Esophagus squamous epithelium (tissue), 4 donors: Measurements from ENCODE around the gene SINHCAF.

Source experiments
- POLR2A ChIP-seq, 4 donors: fragments of 450-650 bp; IDR thresholded peaks; one replicate each; pipeline ENCODE4 v1.6.1; 2017; ENCODE audit warnings: antibody characterized with exemption in 4 of 4, mild to moderate bottlenecking in 4 of 4, moderate library complexity in 3 of 4
- TF ChIP-seq, protein P1 (sequence below), 6 experiments: fragments of 450-650 bp in 4 of 6; fragments of 200-600 bp in 2 of 6; sonication (generic) in 2 of 6; IDR thresholded peaks; one replicate each; pipeline ENCODE4 v1.5.1; 2016 to 2019; ENCODE audit warnings: antibody characterized with exemption in 6 of 6, mild to moderate bottlenecking in 4 of 6, moderate library complexity in 4 of 6

DNA sequence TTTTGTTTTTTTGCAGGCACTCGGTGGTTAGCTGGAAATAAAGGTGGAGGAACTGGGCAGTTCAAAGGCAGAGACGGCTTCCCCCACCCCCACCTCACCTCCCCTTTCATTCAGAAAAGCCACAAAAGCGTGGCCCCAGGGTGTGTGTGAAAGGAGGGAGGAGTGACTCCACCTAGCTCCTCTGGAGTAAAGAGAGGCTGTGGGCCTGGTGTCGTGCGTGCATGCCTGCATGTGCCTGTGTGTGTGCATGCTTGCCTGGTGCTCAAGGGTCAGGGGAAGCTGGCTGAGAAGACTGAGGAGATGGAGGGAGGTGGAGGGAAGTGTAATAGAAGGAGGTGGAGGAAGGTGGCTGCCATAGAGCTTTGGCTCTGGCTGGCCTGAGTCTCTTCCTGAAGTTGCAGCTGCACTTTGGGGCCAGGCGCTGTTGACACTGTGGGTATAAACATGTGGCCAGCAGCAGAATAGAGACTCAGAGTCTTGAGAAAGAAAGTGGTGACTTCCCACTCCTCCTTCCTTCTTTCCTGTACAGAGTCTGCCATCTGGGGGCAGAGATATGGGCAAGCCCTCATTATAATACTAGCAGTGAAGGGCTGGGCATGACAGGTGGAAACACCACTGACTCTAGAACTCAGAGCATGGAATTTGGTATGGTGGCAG, 36.9 kb upstream of the SINHCAF start:
- TF ChIP-seq, protein P1, sequence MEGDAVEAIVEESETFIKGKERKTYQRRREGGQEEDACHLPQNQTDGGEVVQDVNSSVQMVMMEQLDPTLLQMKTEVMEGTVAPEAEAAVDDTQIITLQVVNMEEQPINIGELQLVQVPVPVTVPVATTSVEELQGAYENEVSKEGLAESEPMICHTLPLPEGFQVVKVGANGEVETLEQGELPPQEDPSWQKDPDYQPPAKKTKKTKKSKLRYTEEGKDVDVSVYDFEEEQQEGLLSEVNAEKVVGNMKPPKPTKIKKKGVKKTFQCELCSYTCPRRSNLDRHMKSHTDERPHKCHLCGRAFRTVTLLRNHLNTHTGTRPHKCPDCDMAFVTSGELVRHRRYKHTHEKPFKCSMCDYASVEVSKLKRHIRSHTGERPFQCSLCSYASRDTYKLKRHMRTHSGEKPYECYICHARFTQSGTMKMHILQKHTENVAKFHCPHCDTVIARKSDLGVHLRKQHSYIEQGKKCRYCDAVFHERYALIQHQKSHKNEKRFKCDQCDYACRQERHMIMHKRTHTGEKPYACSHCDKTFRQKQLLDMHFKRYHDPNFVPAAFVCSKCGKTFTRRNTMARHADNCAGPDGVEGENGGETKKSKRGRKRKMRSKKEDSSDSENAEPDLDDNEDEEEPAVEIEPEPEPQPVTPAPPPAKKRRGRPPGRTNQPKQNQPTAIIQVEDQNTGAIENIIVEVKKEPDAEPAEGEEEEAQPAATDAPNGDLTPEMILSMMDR (IDR thresholded peaks at IDR 0.05) = peak in 2 of 6 experiments; percentile 18 to 24
- no peak for TF ChIP-seq POLR2A (IDR thresholded peaks at IDR 0.05)
